Activated CD4-positive, CD25-positive, alpha-beta regulatory T cell treated with anti-CD3 and anti-CD28 coated beads, Interleukin-2, amount 50 U/mL, for 24 hours (primary cell): ENCODE data around the gene ANKS1A.

Experiments
- ATAC-seq, 2 donors: fragments of 150-1000 bp; cut with Tn5 transposase; one replicate each; pipeline ENCODE4 v1.10.0; 2021; ENCODE audit warnings: mild to moderate bottlenecking in 1 of 2, moderate library complexity in 1 of 2

Gene ANKS1A

DNA sequence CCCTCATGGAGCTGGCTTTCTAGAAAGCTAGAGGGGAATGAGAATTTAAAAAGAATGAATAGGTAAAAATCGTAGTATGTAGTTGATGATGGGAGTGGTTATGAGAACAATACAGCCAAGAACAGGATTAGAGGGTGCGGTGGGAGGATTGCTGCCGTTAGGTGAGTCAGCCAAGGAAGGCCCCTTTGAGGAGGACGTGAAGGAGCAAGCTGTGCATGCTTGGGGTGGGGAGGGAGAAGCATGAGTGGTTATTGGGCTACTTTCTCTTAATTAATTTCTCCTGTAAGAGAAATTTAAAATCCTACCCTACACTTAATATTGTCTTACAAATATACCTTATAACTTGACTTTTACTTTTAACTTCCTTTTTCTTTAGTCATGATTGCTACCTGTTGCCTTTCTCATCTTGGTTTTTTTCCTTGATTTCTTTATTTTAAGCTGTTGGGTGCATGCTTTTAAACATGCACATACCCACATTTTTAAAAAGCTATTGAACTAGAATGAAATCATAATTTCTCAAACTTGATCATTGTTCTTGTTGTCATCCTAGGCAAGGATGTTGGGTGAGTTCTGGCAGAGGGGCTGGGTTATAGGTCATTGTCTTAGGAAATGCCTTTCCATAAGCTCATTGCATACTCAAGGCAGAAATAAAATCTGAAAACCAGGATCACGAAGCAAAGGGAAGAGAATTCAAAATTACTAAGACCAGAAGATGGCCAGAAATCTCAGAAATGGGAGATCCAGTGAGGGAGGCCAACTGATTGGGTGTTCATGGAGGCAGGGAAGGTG is 137.6 kb downstream of the ANKS1A start:
- ATAC-seq: no peak

DNA sequence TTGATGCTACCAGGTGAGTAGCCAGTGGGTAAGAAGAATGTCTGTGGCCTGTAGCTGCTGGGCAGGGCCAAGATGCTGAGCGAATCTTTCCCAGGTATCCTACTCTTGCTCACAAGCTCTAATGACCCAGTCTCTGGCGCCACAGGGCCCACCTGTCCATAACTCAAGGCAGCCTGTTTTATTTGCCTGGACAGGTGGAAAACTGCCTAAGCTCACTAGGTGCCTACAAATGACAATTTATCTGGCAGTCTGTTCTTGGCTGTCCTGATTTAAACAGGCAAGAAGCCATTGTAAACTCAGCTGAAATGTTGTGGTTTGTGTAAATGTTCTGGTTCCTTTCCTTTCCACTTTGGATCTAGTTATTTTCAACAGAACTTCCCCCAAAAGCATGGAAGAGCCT is 138.8 kb downstream of the ANKS1A start:
- ATAC-seq: no peak

DNA sequence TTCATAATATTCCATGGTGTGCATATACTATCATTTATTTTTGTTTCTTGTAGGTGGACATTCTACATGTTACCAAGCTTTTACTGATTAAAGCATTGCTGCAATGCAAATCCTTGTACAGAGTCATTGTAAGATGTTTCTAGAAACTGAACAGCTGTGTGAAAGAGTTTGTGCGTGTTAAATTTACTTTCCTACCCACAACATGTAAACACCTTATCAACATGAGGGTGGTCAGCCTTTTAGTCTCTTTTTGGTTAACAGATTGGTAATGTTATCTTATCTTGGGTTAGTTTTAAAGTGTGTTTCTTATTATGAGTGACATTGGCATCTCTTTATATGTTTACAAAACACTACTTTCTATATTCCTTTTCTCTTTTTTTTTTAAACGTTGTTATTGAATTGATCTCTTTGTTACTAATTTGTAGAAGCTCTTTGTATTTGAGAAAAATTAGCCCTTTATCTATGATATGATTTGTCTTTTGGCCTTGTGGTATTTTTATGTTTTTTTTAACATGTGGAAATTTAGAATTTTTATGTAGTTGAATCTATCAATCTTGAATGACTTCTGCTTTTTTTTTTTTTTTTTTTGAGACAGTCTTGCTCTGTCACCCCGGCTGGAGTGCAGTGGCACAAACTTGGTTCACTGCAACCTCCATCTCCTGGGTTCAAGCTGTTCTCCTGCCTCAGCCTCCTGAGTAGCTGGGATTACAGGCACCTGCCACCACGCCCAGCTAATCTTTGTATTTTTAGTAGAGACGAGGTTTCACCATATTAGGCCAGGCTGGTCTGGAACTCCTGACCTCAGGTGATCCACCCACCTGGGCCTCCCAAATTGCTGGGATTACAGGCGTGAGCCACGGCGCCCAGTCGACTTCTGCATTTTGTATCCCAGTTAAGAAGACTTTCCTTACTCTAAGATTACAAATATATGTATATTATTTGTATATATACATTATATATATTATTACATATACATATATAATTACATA is 140.0 kb downstream of the ANKS1A start:
- ATAC-seq: no peak

- ATAC-seq: no peak
These were observed 141.0 kb downstream of the ANKS1A start for GRCh38 chr6:35030099-35030498.

DNA sequence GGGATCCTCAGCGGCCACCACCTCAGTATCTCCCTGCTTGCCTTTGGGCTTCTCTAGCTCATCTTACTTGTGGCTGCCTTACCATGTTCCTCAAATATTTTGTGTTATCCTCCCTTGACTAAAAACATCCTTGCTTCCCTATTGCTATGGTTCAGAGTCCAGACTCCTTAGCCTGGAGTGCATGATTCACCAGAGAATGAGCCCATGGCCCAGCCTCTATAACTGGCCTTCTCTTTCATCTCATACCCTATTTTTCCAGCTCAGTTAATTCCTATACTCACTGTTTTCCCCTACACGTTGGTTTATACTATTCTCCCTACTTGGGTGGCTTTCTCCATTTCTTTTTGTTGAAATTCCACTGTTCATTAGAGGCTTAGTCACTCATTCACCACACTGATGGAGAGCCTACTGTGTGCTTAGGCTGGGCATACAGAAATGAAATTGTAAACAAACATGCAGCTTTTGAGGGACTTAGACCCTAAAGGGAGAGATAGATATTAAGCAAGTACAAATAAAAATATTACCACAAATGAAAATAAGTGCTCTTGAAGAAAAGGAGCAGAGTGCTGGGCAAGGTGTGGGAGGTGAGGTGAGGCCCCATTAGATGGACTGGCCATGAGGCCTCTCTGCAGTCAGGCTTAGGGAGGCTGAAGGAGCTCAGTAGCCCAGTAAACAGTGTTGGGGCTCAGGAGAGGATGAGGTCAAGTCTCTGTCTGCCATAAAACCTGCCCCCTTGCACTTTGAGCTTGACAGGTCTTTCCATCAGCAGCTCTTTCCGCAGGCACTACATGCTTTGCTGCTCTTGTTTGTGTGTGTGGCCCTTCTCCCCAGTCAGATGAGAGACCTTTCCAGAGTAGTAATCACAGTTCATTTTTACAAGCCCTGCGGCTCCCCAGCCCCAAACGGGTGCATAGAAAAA is 142.8 kb downstream of the ANKS1A start:
- no peak for ATAC-seq

- ATAC-seq: no peak
These were observed 144.6 kb downstream of the ANKS1A start for GRCh38 chr6:35033683-35034082.

DNA sequence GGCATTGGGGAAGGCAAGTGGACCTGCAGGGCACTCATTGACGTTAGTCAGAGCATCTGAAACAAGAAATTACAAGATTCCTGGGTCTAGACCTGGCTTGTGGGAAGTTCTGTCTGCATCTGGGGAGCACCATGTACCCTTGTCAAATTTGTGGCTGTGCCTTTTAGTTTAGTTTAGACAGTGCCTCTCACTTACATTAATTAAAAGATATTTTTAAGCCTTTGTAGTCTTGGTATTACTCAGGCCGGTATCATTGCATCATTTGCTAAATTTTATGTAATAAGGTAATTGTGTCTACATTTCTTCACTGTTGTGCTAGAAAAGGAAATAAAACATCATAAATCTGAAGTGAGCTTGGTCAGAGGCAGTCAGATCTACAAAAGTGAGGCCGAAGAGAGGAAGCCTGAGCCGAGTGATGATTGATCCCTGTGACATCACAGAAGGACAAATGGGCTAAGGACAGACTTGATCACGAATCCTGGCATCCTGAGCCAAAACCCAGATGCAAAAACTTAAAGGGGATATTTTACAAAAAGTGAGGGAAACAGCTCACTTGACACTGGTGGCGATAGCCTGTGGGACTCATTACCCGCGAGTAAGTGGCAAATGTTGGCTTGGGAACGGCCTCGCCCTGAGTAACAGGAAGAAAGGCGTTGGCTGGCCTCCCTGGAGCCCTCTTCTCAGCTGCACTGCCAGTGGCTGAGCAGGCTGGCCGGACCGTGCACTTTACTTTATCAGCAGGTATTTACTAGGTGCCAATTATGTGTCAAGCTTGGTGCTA is 145.5 kb downstream of the ANKS1A start:
- no peak for ATAC-seq

GRCh38 chr6:35035481-35036030 is 146.5 kb downstream of the ANKS1A start:
- no peak for ATAC-seq

DNA sequence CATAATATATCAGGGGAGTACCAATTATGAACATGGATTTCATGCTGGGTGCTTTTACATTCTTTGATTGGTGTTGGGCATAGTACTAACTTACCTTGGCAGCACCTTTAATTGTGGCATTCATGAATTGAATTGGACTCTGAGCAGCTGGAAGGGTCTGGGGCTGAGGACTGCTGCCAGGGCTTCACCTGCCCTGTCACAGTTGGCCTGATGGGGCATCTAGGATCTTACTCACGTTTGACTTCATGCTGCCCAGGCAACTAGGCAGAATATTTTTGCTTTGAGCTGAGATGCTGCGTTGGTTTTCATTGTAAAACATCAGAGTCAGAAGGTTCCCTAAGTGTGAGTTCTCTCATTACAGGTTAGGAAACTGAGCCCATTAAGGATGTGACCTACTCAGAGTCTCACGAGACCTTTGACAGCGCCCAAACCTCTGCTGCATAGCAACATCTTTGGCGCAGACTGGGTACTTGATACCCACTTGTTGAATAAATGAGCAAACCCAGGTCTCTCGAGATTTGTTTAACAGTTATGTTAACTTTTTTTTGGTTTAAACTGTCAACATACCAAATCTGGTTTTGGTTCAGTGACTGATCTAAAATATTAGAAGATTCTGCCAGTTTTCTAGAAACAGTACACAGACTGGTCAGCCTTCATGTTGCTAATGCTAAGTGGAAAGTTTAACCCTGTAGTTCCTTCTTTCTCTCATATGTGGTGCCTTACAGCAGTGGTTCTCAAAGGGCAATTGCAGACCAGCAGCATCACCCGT is 147.2 kb downstream of the ANKS1A start:
- no peak for ATAC-seq

DNA sequence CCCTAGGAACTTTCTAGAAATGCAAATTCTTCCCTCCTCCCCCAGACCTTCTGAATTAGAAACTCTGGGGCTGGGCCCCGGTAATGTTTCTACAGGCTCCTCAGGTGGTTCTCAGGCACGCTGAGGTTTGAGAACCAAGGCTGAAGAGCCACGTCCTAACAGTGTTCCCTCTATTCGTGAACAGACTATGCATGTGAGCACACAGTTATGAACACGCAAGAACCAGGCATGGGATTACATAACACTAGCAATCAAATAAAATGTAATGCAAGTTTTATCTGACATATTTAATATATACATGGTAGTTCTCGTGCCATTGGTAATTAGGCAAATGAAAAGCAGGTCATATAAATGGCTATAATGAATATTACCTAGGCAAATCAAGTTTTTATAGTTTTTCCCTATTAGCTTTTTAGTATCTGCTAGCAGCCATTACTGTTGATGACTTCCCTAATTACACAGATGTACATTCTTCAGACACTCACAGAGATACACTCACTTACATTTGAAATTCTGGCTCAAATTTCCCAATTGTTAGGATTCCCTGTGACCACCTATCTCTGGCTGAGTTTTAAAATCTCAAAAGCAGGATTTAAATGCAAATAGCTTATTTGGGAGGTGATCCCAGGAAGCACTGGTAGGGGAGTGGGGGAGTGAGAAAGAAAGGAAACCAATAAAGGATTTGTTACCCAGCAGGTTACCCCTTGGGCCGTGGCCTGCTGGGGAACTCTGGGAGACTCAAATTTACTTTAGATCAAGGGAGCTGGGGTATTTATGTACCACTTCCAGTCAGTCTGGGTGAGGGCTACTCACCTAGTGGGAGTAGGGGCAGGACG is 148.0 kb downstream of the ANKS1A start:
- no peak for ATAC-seq

GRCh38 chr6:35037664-35038038 is 148.6 kb downstream of the ANKS1A start:
- ATAC-seq: no peak

DNA sequence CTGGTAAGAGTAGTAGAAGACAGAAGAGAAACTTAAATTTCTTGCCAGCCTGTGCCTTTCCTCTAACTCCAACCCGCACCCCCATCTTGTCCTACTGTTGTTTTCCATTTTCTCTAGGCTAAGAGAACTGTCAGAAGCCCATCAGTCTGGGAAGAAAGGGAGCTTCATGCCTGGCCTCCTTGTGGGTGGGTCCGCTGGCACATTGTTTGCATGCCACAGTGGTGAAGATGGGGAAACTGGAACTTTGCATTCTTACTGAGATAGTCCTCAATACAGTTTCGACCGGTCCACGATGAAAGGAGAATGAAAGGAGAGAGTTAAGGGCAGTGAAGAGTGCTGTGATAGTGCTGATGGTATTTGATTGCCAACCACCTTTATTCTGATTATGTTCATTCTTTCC is 149.0 kb downstream of the ANKS1A start:
- ATAC-seq: no peak

- no peak for ATAC-seq
These were observed 151.3 kb downstream of the ANKS1A start for GRCh38 chr6:35040398-35040797.

DNA sequence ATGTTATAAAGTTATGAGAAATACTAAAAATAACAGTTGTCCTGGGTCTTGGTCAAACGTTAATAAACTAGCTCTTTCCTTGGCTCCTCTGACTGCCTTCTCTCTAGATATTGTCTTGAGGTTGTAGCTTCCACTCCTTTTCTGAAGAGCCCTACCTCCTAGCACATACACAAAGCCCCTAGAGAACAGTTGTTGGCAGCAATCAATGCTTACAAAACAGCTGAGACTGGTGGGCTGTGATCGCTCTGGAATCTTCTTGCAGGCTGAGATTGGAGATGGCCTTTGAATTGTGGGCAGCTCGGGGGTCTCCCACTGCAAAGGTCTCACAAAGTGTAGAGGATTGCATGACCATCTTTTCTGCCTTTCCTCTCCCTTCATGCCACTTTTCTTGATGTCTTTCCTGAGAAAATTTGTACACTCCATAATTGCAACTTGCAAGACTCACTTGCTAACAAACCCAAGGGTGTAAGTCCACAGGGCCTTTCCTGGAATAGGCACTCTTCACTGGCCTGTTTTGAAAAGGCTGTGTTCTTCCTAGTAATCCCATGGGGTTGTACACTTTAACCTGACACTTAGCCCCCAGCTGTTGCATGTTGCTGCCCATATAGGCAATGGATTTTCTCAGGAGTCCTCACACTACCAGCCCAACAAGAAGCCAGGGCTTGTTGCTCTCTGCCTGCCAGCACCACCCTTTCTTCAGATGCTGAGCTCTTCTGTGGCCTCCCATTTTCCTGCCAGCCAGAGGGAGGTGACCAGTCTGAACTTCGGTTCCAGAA is 152.2 kb downstream of the ANKS1A start:
- ATAC-seq: no peak

- no peak for ATAC-seq
These were observed 153.2 kb downstream of the ANKS1A start for GRCh38 chr6:35042031-35042815.

DNA sequence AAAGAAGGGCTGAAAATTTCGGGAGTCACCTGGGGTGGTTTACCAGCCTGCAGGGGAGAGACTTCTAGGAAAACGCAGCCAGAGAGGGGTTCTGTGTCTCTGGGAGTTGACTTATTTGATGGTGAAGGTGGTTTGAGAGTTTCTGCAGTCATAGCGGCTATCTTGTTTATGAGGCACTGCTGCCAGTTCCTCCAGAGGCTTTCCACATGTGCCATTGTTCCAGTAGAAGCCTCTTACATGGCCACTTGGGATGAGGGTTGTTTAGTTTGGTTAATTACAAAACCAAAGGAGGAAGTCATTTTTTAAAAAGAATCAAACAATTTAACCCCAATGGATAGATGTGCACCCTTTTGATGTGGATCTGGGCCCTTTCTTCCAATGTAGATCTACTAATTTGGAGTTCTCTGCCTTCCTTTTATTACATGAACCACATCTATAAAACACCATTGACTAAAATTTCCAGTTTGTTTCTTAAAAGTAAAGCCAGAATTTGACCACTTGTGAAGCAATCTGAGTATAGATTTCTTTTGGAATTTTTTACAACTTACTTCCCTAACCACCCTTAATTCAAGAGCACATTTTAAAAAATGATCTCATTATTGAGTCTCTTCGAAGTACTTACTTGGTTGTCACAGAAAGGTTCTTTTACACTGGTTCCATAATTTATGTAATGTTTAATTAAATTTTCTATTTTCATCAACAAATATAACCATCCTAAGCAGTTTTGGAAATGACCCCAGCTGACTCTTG is 154.5 kb downstream of the ANKS1A start:
- no peak for ATAC-seq

DNA sequence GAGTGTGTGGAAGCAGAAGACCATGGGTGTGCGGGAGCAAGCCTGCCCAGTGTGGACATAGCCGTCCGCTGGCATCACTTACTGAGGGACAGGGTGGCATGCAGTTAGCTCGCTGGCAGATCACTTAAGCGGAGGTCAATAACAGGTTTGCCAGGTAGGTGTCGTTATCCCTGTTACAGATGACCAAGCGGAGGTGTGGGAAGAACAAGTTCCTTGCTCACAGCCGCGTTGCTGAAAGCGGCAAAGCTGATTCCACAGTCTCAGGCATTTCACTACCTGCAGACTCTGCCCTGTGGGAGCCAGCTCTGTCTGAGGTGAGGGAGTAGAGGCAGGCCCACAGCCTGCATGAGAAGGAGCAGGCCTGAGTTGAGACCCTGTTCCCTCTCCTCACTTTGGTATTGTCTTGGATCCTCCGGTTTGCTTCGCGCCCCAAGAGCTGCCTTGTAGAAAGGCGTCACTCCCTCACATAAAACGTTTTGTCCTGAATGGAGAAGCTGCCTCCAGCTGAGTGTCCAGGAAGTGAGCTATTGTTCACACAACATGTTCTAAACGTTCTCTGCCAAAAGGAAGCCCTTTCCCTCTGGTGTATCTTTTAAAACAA is 155.2 kb downstream of the ANKS1A start:
- ATAC-seq: no peak
